Right renal cortex interstitium (tissue), 3 donors: Measurements from ENCODE around the gene EMC6. TPM values are rescaled to one million over a fixed set of nuclear protein-coding genes. Genes with fewer than 3 reads are reported as not detected.

ENCODE experiments used
- DNase-seq, 3 donors: peaks; one replicate each; pipeline ENCODE4 v3.0.0-alpha.2; 2013; ENCODE audit warnings: low read depth in 3 of 3, low spot score in 2 of 3
- polyA plus RNA-seq, 3 donors: library from polyadenylated mRNA; unstranded; fragments of 120-200 nt; gene quantifications; one replicate each; pipeline ENCODE4 v1.2.1, GENCODE V29; 2013; ENCODE audit not compliant: insufficient read length in 3 of 3

EMC6 gene
- 10 to 100 TPM; 22.8 to 26.7 (median 26.4) TPM for polyA plus RNA-seq

GRCh38 chr17:3668279-3669084, at the start of gene EMC6, which contains the start of gene TAX1BP3:
TSS of gene EMC6 (plus strand) at chr17:3668812. CDS start at chr17:3669147, 335 bp downstream.
TSS of gene TAX1BP3 (minus strand) at chr17:3668578. CDS start at chr17:3668526, 52 bp downstream.
- DNase-seq, result peak; percentile 94 to 96 (median 94)

GRCh38 chr17:3621146-3621720, 47.4 kb upstream of the EMC6 start:
- no peak for DNase-seq

DNA sequence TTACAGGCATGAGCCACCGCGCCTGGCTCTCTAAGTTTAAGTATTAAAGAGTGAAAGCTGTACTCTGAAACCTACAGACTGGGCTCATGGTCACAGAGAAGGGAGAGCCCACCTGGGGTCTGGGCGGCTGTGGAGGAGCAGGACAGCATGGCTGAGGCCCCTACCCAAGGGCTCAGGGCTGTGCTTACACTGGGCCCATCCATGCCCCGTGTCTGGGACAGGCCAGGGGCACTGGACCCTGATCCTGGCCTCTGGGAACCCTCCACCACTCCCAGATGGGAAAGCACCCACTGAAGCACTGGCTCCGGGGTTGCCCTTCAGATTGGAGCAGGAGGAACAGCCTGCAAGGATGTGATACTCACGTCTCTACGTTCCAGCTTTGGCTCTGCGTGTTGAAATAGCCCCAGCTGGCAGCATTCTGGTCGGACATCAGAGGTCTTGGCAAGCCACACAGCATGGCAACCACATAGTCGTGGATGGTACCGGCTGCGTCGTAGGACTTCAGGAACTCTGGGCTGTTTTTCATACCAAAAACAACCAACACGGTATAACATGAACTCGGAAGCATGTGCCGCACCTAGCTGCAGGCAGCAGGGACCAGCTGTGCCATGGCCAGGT, 45.5 kb upstream of the EMC6 start:
- no peak for DNase-seq

DNA sequence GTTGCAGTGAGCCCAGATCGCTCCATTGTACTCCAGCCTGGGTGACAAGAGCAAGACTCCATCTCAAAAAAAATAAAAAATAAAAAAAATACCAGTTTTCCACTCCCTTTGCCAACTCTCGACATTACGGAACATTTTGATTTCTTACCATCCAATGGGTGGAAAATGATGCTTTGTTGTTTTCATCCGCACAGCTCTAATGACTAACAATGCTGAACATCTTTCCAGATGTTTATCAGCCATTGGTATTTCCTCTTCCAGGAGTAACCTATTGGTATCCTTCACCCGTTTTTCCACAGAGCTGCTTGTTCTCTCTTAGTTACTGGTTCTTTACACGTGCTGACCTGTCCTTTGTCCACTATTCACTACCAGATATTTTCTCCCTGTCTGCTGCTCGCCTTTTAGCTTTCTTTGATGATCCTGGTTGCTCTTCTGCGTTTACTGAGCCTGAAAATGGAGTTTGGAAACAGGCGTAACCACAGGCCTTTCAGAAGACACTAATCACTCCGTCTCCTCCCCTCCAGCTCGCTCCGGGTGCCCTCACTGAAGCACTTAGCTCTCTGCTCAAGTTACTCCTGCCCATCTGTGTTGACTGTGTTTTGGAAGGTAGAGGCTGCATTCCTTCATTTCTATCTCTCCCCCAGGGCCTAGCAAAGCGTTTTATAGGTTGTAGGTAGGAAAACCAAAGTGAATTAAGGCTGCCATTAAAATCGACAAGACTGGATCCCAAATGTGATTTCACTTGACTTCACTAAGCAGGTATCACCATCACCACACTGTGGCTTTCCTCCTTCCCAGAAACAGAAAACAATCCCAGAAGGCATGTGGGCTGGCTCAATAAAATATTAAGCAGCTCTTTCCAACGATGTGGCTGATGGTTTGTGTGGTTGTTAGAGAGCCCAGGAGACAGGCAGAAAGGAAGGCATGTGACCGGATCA, 41.5 kb upstream of the EMC6 start:
- no peak for DNase-seq

- DNase-seq, result no peak
Measured at GRCh38 chr17:3627769-3628167, 40.8 kb upstream of the EMC6 start.

GRCh38 chr17:3630781-3631180, 37.8 kb upstream of the EMC6 start:
- DNase-seq, result no peak

- no peak for DNase-seq
Measured at GRCh38 chr17:3632287-3632686, 36.3 kb upstream of the EMC6 start.

- DNase-seq, result no peak
Measured at GRCh38 chr17:3635474-3636153, 33.0 kb upstream of the EMC6 start.

DNA sequence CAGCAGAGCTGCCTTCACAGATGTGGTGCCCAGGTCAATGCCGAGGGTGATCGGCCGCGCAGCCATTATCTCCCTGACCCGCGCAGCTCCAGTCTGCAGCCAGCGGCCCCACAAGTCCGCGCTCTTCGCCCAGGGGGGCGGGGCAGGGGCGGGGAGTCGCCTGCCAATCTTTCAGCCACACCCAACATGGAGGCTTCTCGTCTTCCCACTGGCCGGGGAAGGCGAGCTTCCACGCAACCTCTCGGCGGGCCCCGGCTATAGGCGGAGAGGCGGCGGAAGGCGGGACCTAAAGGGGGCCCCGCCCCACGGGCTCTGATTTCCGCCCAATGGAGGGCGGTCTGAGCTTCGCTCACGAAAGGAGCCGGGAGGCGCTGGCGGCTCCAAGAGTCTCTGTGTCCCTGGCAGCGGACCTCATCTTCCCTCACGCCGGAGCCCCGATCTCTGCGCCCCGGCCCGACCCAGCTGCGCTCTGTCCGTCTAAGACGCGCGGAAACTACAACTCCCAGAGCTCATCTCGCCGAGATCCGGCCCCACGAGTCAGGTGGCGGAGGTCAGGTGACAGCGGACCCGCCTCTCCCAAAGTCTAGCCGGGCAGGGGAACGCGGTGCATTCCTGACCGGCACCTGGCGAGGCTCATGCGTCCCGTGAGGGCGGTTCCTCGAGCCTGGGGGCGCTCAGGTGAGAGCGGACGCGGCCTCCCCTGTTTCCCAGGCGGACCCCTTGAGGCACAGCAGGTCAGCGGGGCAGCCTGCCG, 32.3 kb upstream of the EMC6 start, which contains the start of the genes CTNS and SHPK:
Gene CTNS, plus strand, starts transcription at position 607 of the 754 bp plus-strand sequence. CDS start 3,447 bp downstream, outside the sequence.
Gene SHPK, minus strand, starts transcription at position 97 of the 754 bp plus-strand sequence. Its CDS starts 31 bp downstream, at position 66.
- DNase-seq, result peak; percentile 83 to 91 (median 90)

GRCh38 chr17:3636908-3637373, 31.7 kb upstream of the EMC6 start:
- DNase-seq, result no peak

DNA sequence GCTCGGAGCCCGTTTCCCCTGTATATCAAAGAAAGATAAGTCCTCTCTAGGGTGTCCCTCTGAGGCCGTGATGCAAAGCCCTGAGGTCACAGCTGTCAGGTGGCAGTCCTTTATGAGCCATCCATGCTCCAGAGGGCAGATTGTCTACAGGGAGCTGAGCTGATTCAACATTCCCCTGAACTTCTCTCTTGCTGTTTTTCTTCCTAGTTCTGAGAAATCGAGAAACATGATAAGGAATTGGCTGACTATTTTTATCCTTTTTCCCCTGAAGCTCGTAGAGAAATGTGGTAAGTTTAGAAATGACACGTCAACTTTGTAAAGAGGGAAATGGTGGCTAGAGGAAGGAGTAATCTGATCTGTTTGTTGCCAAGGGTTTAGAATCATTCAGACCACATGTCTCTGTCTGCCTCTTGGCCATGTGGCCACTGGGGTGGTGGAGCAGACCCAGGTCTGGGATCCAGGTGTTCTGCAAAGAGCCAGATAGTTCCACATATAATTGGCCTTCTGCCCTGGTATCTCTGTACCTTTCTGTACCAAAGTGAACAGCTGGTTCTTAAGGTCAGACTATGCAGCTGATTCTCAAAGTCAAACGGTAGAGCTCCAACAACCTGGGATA, 28.5 kb upstream of the EMC6 start:
- no peak for DNase-seq

DNA sequence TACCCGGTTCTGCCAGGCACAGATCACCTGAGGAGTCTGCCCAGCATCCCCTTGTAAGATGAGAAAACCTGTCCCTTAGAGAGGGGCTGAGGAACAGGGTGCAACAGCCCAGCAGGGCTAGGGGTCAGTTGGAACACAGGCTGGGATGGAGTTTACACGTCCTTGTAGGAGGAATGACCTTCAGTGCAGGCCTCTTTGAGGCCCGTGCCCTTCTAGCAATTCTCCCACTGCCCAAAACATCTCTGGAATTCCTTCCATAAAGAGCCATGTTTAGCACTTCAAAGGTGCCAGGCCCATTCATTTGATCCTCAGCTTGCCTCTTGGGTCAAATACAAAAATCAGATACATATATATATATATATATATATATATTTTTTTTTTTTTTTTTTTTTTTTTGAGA, 27.6 kb upstream of the EMC6 start:
- DNase-seq, result no peak

DNA sequence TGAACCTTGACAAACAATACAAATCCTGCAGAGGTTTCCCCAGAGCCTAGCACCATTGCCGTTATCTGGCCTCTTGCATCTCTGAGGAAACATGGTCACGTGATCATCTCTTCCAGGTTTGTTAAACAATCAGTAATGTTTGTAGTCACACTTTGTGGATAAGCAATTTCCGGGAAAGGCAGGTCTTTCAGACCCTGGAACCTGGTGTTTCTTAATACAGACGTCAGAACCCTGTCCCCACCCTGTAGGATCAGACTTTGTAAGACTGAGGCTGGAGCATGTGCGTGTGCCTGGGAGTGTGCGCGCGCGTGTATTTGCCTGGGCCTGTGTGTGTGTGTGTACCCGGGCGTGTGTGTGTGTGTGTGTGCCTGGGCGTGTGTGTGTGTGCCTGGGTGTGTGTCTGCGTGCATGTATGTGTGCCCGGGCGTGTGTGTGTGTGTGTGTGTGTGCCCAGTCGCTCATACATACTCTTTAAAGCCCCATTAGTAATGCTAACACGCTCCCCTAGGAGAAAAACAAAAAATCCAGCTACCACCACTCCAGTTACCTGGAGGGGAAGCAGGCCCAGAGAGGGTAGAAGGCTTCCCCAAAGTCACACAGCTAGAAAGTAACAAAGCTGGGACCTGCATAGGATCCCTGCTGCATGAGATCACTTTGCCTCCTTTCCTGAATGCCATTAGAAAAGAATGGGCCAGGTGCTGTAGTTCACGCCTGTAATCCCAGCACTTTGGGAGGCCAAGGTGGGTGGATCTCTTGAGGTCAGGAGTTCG, 26.7 kb upstream of the EMC6 start:
- DNase-seq, result no peak

DNA sequence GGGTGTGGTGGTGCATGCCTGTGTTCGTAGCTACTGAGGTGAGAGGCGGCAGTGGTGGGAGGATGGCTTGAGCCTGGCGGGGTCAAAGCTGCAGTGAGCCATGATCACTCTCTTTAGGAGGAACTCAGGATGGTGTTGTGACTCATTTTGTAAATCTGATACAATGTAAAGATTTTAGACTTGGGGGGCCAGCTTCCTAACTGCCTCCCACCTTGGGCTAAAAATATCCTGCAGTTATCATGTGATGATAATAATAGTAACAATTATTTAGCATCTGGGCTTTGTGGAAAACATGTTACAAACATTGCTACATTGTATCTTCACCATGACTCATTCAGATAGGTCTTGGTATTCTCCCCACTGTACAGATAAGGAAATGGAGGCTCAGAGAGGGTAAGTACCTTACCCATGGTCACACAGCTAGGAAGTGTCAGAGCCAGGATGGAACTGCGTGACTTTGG, 24.7 kb upstream of the EMC6 start:
- DNase-seq, result no peak

DNA sequence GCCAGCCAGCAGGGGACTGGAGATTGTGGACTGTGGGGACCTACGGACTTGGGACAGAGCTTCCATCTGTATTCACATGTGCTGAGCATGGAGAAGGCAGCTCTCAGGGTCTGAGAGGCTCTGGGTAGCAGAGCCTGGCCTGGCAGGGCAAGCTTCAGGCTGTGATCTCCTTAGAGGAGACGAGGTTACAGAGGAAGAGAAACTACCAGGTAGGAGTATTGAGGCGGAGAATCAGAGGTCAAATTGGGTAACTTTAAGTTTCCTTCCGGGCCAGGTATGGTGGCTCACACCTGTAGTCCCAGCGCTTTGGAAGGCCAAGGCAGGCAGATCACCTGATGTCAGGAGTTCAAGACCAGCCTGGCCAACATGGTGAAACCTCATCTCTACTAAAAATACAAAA, 23.3 kb upstream of the EMC6 start:
- DNase-seq, result no peak

DNA sequence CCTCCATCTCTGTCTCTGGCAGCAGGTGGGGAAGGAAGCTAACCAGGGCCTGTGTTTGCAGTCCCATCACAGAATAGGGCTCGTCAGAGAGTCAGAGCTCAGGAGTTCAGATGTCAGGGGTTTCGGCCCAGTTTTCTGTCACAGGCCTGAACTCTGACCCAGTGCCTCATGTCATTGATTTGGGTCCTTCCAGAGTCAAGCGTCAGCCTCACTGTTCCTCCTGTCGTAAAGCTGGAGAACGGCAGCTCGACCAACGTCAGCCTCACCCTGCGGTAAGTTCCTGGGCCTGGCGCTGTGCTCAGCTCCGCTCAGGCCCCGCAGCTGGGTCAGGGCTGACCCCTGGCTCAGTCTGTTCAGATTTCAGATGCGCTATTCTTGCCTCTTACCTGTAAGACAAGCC, 21.4 kb upstream of the EMC6 start:
- no peak for DNase-seq

GRCh38 chr17:3647769-3648555, 20.6 kb upstream of the EMC6 start:
- no peak for DNase-seq
